GM19395 (cell line): ENCODE data around the gene NADK.

Experiments
- ATAC-seq: cut with Tn5 transposase; IDR thresholded peaks from one replicate; pipeline ENCODE4 v1.9.1; 2021; ENCODE audit warnings: mild to moderate bottlenecking, moderate library complexity; ENCODE audit not compliant: unreplicated experiment

NADK gene

GRCh38 chr1:1788136-1788535, 9.9 kb upstream of the NADK start:
- ATAC-seq: no peak

- no peak for ATAC-seq
Measured at GRCh38 chr1:1786836-1787605, 8.8 kb upstream of the NADK start.

GRCh38 chr1:1785666-1786065, 7.4 kb upstream of the NADK start:
- no peak for ATAC-seq

DNA sequence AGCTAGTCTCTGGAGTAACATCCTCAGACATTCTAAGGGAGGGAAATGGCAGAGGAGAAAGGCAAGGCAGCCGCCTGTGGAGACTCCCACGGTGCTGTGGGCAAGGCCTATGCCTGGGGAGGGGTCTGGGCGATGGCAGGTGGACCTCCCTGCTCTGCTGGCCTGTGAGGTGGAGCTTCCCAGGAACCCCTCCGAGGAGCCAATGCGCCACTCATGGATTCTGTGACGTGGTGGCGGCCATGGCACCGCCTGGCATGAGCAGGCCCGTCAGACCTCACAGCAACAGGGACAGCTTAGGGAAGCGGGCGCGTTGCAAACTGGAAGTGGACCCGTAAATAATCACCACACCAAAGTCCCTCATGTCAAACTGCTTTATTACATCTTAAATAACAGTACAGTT, 6.7 kb upstream of the NADK start:
- ATAC-seq: no peak

GRCh38 chr1:1783320-1783719, 5.0 kb upstream of the NADK start:
- ATAC-seq: no peak

GRCh38 chr1:1782399-1783221, 4.3 kb upstream of the NADK start:
- no peak for ATAC-seq

GRCh38 chr1:1781526-1781903, 3.2 kb upstream of the NADK start:
- ATAC-seq: no peak

DNA sequence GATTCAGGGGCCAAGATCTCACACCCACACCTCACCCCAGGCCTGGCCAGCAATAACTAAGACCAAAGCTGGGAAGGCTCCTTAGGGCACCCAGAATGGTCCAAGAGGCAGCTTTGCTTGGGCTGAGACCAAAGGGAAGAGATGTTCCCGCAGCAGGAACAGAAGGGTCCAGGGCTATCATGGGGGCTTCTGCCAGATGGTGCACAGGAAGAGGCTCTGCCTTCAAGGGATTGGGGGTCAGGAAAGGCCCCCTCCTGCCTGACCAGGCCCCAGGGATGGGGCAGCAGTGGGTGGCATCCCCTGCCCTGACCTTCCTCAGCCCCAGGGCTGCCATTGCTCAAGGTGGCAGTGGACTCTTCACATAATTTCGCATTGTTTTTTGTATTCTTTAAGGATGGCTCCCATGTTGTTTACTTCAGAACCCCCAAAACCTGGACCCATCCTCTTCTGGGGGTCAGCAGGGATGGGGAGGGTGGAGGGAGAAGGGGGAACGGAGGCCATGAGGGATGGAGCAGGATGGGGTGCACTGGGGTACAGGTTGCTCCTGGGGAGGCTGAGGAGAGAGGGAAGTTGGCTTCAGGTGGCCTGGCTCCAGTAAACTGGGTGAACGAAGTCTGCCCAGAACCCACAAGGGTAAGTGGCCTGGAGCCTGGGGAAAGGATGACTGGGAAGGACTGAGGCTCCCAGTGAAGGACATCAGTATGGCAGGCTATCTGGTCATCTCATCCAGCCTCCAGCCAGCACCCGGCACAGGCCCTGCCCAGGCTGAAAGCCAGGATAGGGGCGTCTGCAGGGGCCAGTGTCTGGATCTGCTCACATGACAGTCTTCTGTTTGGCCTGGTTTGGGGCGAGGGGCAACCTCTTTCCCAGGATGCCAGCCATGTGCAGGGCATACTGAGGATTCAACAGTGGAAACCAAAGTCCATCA, 2.6 kb upstream of the NADK start:
- ATAC-seq: no peak

DNA sequence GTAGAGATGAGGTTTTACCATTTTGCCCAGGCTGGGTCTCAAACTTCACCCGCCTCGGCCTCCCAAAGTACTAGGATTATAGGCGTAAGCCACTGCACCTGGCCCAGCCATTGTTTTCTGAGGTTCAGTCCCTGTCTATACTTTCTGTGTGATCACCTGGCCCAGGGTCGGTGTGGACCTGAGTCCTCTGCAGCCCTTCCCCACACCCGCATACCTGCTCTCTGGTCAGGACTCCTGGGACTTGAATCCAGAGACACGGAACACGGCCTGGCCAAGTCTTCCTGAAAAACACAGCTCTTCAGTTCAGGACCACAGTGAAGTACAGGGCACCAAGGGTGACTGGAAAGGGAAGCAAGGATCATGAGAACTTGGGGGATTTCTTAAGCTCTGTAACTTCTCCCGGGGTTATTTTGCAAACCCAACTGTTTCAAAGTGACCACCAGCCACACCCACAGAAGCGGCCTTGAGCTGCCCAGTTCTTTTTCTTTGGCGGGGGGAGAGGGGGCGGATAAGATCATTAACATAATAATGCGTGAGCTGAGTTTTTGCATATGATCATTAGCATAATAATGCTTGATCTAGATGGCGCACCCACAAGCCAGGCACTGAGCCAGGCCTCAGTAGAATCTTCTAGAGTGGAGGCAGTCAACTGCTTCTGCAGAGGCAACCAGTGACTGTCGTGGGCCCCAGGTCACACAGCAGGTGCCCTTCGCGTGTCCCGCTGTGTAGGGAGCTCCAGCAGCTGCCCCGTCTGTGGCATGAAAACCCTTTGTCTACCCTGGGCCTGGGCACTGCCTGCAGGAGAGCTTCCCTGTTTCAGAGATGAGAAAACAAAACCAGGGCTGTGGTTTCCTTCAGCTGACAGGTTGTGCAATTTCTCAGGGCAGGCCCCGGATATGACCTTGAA, 1.7 kb upstream of the NADK start:
- peak; percentile 38 for ATAC-seq

DNA sequence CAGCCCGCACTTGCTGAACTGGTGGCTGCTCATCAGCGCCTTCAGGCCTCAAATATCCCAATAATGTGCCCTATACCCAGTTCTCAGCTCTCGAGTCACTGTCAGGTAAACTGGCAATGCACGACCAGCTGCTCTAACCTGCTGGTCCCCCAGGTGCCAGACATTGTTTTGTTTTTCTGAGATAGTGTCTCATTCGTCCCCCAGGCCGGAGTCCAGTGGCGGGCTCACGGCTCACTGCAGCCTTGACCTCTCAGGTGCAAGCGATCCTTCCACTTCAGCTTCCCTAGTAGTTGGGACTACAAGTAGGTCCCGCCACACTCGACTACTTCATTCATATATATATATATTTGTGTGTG, 1.0 kb upstream of the NADK start:
- ATAC-seq: no peak

DNA sequence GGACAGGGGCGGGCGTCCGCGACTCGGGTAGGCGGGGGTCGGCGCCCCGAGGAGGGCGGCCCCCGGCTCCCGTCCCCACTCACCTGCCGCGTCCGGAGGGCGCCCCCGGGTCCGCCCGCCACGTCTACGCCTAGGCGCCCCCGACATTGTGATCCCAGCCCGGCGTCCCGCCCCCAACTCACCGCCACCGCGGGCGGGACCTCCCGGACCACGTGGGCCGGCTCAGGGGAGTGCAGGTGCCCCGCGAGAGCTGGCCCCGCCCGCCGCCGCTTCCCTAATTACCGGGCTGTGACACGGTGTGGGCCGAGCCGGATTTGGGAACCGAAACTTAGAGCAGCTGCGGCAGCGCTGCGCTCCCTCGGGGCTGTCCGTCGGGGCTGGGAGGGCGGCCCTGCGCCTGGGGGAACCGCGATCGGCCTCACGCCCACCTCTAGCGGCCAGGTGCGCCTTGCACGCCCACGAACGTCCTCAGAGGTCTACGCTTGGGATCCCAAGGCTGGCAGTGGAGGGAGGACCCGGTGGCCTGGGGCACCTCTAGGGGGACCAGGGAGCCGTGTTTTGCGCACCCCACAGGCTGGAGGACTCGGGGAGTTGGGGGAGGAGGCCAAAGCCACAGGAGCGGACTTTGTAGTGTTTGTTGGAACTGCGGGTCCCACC, 521 bp upstream of the NADK start:
- ATAC-seq: peak; percentile 67

GRCh38 chr1:1777583-1777899, 729 bp downstream of the NADK start:
- ATAC-seq: no peak

GRCh38 chr1:1776672-1777582, 1.3 kb downstream of the NADK start:
- ATAC-seq: no peak

DNA sequence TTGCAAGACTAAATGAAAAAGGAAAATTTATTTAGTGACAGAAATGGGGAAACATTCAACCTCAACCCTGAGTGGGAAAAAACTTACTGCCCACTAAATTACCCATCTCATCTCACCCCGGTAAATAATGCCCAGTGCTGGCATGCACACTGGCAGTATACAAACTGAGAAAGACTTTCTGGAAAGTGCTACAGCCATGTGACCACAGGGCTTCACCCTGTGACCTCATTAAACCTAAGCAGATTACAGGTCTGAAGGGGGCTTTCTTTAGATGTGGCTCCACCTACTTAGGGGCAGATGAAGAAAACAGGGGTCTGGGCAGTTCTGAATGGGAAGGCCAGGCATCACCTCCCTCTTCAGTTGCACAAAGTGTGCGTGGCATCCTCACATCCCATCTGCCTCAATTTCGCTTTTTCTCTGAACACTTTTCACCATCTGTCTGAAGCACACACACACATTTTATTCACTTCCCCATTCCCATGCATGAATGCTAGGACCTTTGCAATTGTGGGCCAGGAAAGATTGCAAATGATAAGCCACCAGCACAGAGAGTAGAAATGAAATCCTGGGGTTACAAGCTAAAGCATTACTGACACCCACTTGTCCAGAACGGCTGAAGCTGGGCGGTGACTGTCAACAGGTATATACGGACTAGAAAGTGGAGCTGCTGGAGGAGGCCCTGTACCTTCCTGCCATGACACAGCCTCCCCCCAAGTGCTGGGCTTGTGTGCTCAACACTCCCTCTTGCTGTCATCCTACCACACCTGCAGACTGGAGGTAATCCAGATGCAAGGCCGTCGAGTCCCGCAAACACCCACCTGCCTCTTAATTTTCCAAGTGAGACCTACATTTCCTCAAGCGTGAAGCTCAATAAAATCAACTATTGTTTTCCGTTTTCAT, 2.7 kb downstream of the NADK start:
- ATAC-seq: no peak

- ATAC-seq: no peak
Measured at GRCh38 chr1:1773874-1774273, 4.4 kb downstream of the NADK start.

GRCh38 chr1:1771096-1771495, 7.2 kb downstream of the NADK start:
- ATAC-seq: no peak

DNA sequence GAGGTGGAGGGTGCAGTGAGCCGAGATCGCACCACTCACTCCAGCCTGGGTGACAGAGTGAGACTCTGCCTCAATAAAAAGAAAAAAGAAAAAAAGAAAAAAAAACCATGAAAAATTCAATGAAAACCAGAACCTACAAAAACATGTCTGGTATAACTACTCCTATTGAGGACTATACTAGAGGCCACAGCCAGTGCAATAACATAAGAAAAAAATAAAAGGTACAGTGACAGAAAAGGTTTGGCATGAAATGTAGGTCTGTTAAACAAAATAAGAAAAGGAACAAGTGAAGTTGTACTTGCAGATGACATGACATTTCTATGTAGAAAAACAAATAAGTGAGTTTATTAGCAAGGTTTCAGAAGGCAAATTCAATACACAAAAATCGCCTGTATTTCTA, 8.2 kb downstream of the NADK start:
- no peak for ATAC-seq
